ENCODE data around the gene MEIS2. TPM values are rescaled to one million over a fixed set of nuclear protein-coding genes. Genes with fewer than 3 reads are reported as not detected.

Gene MEIS2
- total and polyA plus RNA-seq, 2 of the 13 experiments (the other 11 are each of a cell fraction or from before 2014, with no cell fraction given), result 10.7 to 12.4 TPM

GRCh38 chr15:36850864-36851263 is 249.5 kb downstream of the MEIS2 start:
- CTCF ChIA-PET (ENCODE audit: low intra/inter-chr PET ratio, low total read pairs), result no interaction called here
- FAIRE-seq (no peak), DNase-seq (ENCODE audit: low spot score) (no peak), ATAC-seq (no peak)
- H2AFZ ChIP-seq (ENCODE audit: low read length), result no peak overlapping the region
- H3K4me1 ChIP-seq (ENCODE audit: insufficient read depth, low read length), result no peaks in the 10 kb centered on the region
- POLR2A ChIA-PET, result no interaction called here
- no TSS peak for BruUV-seq (replicated peaks)
- H3K27ac ChIP-seq (ENCODE audit: extremely low read length, insufficient read depth, low read length), result no peak overlapping the region
- no peak overlapping the region for H3K9ac ChIP-seq (ENCODE audit: insufficient read depth, low read depth, low read length)
- TF ChIP-seq ZNF407 (CRISPR knock-in tag; IDR thresholded peaks at IDR 0.05; ENCODE audit: not compliant biosample characterization), result no peak
- no peaks in the 10 kb centered on the region for H3K79me2 ChIP-seq (ENCODE audit: insufficient read depth, low read length)
- no peaks in the 10 kb centered on the region for H4K20me1 ChIP-seq (ENCODE audit: insufficient read depth, low read length)
- no peaks in the 10 kb centered on the region for H3K9me3 ChIP-seq (ENCODE audit: low read length)
- H3K27me3 ChIP-seq (ENCODE audit: control insufficient read depth in 1 of 2, insufficient read depth in 2 of 2, low read length in 2 of 2), result no peaks in the 10 kb centered on the region
- in situ Hi-C loops (cut with HindIII; ENCODE audit: extremely low pct_ligation_motif_present, low pct_unique_long_range_greater_than_20kb) (no loop called here), intact Hi-C loops (cut with micrococcal nuclease; ENCODE audit: unreplicated experiment) (no loop called here)
- H3K4me3 ChIP-seq (replicated peaks in 1 of 3; ENCODE audit: insufficient read depth in 1 of 3, low read depth in 2 of 3, low read length in 3 of 3), result no peak overlapping the region
- no peak overlapping the region for H3K4me2 ChIP-seq (ENCODE audit: low read depth, low read length)
- no peaks in the 10 kb centered on the region for H3K36me3 ChIP-seq (replicated peaks in 1 of 2; ENCODE audit: control insufficient read depth in 1 of 2, insufficient read depth in 2 of 2, low read length in 2 of 2)
- WGBS (ENCODE audit: low lambda C conversion rate), result 38% methylated on average over 2 of the region's 2 CpGs

Data from HepG2 (cell line).